HL-60 (cell line): ENCODE measurements around the gene NEURL2.

Experiments
- POLR2AphosphoS5 ChIP-seq: IDR thresholded peaks from 2 replicates; pipeline ENCODE4 v1.6.1; 2012; ENCODE audit warnings: low read depth
- TF ChIP-seq, protein P1 (sequence below): IDR thresholded peaks from one replicate; pipeline ENCODE4 v1.5.1; 2011; ENCODE audit warnings: low read length, control low read depth, inconsistent platforms; ENCODE audit not compliant: insufficient read depth

DNA sequence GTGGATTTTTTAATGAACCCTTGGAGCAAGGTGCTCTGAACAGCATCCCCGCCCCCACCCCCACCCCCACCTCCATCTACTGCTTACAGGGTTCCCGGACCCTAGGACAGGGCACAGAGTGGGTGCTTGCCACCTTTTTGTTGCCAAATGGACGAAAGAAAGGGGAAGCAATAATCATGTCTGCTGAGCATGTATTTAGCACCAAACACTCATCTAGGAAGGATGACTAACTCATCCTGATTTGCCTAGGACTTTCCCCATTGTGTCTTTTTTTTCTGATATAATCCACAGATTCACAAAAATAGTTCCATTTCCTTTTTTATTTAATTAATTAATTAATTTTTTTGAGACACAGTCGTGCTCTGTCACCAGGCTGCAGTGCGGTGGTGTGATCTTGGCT lies 22.1 kb upstream of the NEURL2 start:
- TF ChIP-seq, protein P1, sequence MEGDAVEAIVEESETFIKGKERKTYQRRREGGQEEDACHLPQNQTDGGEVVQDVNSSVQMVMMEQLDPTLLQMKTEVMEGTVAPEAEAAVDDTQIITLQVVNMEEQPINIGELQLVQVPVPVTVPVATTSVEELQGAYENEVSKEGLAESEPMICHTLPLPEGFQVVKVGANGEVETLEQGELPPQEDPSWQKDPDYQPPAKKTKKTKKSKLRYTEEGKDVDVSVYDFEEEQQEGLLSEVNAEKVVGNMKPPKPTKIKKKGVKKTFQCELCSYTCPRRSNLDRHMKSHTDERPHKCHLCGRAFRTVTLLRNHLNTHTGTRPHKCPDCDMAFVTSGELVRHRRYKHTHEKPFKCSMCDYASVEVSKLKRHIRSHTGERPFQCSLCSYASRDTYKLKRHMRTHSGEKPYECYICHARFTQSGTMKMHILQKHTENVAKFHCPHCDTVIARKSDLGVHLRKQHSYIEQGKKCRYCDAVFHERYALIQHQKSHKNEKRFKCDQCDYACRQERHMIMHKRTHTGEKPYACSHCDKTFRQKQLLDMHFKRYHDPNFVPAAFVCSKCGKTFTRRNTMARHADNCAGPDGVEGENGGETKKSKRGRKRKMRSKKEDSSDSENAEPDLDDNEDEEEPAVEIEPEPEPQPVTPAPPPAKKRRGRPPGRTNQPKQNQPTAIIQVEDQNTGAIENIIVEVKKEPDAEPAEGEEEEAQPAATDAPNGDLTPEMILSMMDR = no peak
- TF ChIP-seq POLR2AphosphoS5 = no peak
